HT-29 (cell line): ENCODE results near the gene POLR3E. TPM values are rescaled to one million over a fixed set of nuclear protein-coding genes. Genes with fewer than 3 reads are reported as not detected.
A peak's percentile ranks its signal among the peaks of the same experiment; 100 is the strongest.

Source experiments
- DNase-seq: peaks from one replicate; pipeline ENCODE4 v3.0.0-alpha.2; 2015; ENCODE audit warnings: low spot score
- total RNA-seq: library from RNA; depleted of rRNA; stranded (reverse); fragments of >200 nt; shearing (Covaris generic); gene quantifications from 2 replicates; pipeline ENCODE4 v1.2.3, GENCODE V29; 2014

POLR3E gene
- total RNA-seq, 1 experiment from 2014 or later = 95.4 TPM

- DNase-seq = peak; percentile 12
Measured at GRCh38 chr16:22360963-22361659, 63.9 kb downstream of the POLR3E start.

DNA sequence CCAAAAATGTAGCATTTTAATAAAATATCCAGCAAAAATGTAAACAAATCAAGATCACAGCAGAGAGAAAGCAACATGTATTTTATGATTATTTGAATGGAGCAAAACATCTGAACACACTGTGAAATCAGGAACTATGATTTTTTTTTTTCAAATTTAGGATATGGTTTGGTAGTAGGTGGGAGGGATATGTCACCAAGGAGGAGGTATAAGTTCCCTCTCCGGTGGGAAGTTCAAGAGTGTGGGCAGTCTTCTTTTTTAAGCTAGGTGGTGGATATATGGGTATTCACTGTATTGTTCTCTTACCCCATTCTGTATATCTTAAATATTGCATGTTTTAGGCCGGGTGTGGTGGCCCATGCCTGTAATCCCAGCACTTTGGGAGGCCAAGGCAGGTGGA is 67.0 kb downstream of the POLR3E start:
- no peak for DNase-seq

GRCh38 chr16:22366371-22366770 is 69.2 kb downstream of the POLR3E start:
- DNase-seq = no peak

- DNase-seq = no peak
Measured at GRCh38 chr16:22366889-22367288, 69.7 kb downstream of the POLR3E start.

DNA sequence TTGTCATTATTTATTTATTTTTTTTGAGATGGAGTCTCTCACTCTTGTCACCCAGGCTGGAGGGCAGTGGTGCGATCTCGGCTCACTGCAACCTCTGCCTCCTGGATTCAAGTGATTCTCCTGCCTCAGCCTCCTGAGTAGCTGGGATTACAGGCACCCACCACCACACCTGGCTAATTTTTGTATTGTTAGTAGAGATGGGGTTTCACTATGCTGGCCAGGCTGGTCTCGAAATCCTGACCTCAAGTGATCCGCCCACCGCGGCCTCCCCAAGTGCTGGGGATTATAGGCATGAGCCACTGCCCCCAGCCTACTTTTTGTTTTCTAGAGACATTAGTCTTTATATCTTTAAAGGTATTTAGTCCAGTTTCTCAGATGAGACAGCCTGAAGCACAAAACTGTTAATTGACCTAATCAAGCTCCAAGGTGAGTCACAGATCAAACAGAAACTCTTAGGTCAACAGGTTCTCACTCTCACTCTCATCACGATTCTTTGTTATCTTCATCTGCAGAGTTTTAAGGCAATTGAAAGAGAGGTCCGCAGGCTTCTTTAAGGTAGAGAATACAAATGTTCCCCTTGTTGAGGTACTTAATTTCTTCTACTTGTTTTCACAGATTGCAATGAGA is 71.1 kb downstream of the POLR3E start:
- peak; percentile 39 for DNase-seq

- peak; percentile 48 for DNase-seq
Measured at GRCh38 chr16:22369221-22369811, 72.1 kb downstream of the POLR3E start.

- no peak for DNase-seq
Measured at GRCh38 chr16:22370038-22370820, 73.0 kb downstream of the POLR3E start.

DNA sequence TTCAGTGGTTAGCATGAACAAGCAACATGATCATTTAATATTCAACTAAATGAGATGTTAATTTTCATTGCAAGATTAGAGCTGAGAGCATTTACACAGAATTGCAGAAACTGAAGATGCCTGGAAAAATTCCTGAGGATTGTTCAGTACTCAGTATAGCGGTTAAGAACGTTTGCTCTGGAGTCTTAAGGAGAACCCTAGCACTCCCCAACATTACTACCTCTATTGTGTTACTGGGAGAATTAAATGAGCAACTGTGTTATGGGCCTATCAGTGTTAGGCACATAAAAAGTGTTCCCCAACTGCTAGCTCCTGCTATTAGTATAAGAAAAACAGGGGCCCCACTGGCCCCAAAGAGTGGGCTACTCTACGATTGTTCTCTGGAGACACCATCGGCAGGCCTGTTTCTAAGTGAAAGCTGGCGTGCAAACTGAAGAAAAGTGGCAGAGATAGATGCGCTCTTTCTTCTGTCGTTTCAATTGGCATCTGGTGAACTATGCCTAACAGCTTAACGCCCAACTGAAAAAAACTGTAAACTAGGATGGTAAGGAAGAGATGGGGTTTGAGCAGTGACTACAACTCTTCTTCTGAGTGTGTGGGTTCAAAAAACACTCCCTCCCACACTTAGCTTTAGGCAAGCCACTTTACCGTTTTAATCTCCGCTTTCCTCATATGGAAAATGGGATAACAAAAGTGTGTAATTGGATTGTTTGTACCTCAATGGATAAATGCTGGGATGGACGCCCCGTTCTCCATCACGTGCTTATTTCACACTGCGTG is 75.9 kb downstream of the POLR3E start:
- DNase-seq = peak; percentile 35

GRCh38 chr16:22373662-22374310 is 76.6 kb downstream of the POLR3E start:
- peak; percentile 47 for DNase-seq

GRCh38 chr16:22374311-22375116 is 77.3 kb downstream of the POLR3E start, which contains the start of gene CDR2:
Gene CDR2 (minus strand): TSS chr16:22374619. CDS start chr16:22374309, 310 bp downstream.
- peak; percentile 97 for DNase-seq

- DNase-seq = peak; percentile 39
Measured at GRCh38 chr16:22375117-22375962, 78.1 kb downstream of the POLR3E start.

- DNase-seq = no peak
Measured at GRCh38 chr16:22375963-22376640, 78.9 kb downstream of the POLR3E start.

- DNase-seq = no peak
Measured at GRCh38 chr16:22379656-22380055, 82.4 kb downstream of the POLR3E start.

DNA sequence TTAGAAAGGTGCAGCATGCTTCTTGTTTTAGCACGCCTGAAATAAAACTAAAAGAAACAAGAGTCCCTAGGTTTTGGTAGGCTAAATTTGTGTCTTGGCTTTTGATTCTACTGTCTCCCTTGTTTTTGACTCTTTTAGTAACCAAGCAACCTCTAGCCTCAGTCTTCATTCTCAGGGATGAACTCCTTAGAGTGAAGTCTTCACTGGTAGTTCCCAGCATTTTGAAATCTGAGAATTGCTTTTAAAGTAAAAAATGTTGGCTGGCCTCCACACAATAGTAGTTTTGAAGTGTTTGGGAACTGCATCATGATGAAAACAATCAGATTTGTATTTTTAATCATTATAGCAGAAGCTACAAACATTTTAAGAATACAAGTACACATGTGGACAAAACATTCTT is 83.3 kb downstream of the POLR3E start:
- DNase-seq = no peak

GRCh38 chr16:22381392-22381791 is 84.2 kb downstream of the POLR3E start:
- no peak for DNase-seq

GRCh38 chr16:22383827-22384226 is 86.6 kb downstream of the POLR3E start:
- no peak for DNase-seq
